A673 (cell line): ENCODE results near the gene TRPV2.

Experiments
- EZH2 ChIP-seq: fragments of 200-600 bp; sonication (generic); IDR thresholded peaks from 2 replicates; pipeline ENCODE4 v1.6.1; 2017; ENCODE audit warnings: borderline replicate concordance, low read depth, mild to moderate bottlenecking, mixed read lengths, antibody characterized with exemption, low read length; ENCODE audit not compliant: poor library complexity, severe bottlenecking
- TF ChIP-seq, protein P1 (sequence below): fragments of 300-800, 200-600 bp; sonication (generic); conservative IDR thresholded peaks from 2 replicates; pipeline ENCODE4 v1.5.1; 2017; ENCODE audit warnings: low read depth, mild to moderate bottlenecking, antibody characterized with exemption, low read length, moderate library complexity, mixed read lengths

GRCh38 chr17:16464303-16465051 lies 49.1 kb downstream of the TRPV2 start:
- TF ChIP-seq, protein P1, sequence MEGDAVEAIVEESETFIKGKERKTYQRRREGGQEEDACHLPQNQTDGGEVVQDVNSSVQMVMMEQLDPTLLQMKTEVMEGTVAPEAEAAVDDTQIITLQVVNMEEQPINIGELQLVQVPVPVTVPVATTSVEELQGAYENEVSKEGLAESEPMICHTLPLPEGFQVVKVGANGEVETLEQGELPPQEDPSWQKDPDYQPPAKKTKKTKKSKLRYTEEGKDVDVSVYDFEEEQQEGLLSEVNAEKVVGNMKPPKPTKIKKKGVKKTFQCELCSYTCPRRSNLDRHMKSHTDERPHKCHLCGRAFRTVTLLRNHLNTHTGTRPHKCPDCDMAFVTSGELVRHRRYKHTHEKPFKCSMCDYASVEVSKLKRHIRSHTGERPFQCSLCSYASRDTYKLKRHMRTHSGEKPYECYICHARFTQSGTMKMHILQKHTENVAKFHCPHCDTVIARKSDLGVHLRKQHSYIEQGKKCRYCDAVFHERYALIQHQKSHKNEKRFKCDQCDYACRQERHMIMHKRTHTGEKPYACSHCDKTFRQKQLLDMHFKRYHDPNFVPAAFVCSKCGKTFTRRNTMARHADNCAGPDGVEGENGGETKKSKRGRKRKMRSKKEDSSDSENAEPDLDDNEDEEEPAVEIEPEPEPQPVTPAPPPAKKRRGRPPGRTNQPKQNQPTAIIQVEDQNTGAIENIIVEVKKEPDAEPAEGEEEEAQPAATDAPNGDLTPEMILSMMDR, result no peak
- TF ChIP-seq EZH2, result no peak
